Renal pelvis (tissue), 4 donors: Measurements from ENCODE around the gene IL12RB1. TPM values are rescaled to one million over a fixed set of nuclear protein-coding genes. Genes with fewer than 3 reads are reported as not detected.
"Not testable (repeated sequence)": the region's sequence is repeated elsewhere in the genome, so short reads cannot be mapped to it uniquely, and the experiment has no call there.

Experiments
- DNase-seq: peaks from one replicate; pipeline ENCODE4 v3.0.0-alpha.2; 2013
- polyA plus RNA-seq, 3 donors: library from polyadenylated mRNA; unstranded; fragments of 120-200 nt; gene quantifications; one replicate each; pipeline ENCODE4 v1.2.1, GENCODE V29; 2013; ENCODE audit not compliant: insufficient read length in 3 of 3

IL12RB1 gene
- polyA plus RNA-seq, 3 donors: 0.18 to 0.27 (median 0.24) TPM

- DNase-seq: peak; percentile 80
Measured at GRCh38 chr19:18112989-18113478, 26.3 kb upstream of the IL12RB1 start.

- no peak for DNase-seq
Measured at GRCh38 chr19:18110609-18111232, 24.0 kb upstream of the IL12RB1 start.

GRCh38 chr19:18109733-18110608 is 23.2 kb upstream of the IL12RB1 start:
- DNase-seq: no peak

GRCh38 chr19:18109341-18109732 is 22.6 kb upstream of the IL12RB1 start:
- no peak for DNase-seq

GRCh38 chr19:18108897-18109296 is 22.2 kb upstream of the IL12RB1 start:
- no peak for DNase-seq

- no peak for DNase-seq
Measured at GRCh38 chr19:18107235-18107634, 20.5 kb upstream of the IL12RB1 start.

GRCh38 chr19:18105259-18105658 is 18.5 kb upstream of the IL12RB1 start:
- DNase-seq: not testable (repeated sequence)

GRCh38 chr19:18104793-18105131 is 18.0 kb upstream of the IL12RB1 start:
- DNase-seq: no peak

GRCh38 chr19:18102916-18103542 is 16.3 kb upstream of the IL12RB1 start:
- no peak for DNase-seq

- no peak for DNase-seq
Measured at GRCh38 chr19:18101268-18101667, 14.5 kb upstream of the IL12RB1 start.

GRCh38 chr19:18100710-18101109 is 14.0 kb upstream of the IL12RB1 start:
- no peak for DNase-seq

GRCh38 chr19:18099623-18099995 is 12.9 kb upstream of the IL12RB1 start:
- DNase-seq: no peak

- DNase-seq: no peak
Measured at GRCh38 chr19:18098891-18099622, 12.3 kb upstream of the IL12RB1 start.

GRCh38 chr19:18097993-18098890 is 11.5 kb upstream of the IL12RB1 start:
- DNase-seq: no peak

- no peak for DNase-seq
Measured at GRCh38 chr19:18097217-18097992, 10.7 kb upstream of the IL12RB1 start, which contains the start of gene MAST3. Gene MAST3 (plus strand): TSS chr19:18097778. CDS start chr19:18097793, 15 bp downstream.

GRCh38 chr19:18096258-18096657 is 9.5 kb upstream of the IL12RB1 start:
- no peak for DNase-seq

GRCh38 chr19:18093439-18094161 is 6.9 kb upstream of the IL12RB1 start:
- DNase-seq: no peak

GRCh38 chr19:18091217-18091608 is 4.5 kb upstream of the IL12RB1 start:
- DNase-seq: no peak

GRCh38 chr19:18090545-18091216 is 3.9 kb upstream of the IL12RB1 start:
- no peak for DNase-seq
